AG09319 (cell line): ENCODE measurements around the gene SLC37A1.
A peak's percentile ranks its signal among the peaks of the same experiment; 100 is the strongest.

Experiments used
- DNase-seq: peaks from one replicate; pipeline ENCODE4 v3.0.0-alpha.2; 2010; ENCODE audit warnings: low read depth; ENCODE audit errors: extremely low read depth
- CTCF ChIP-seq: IDR thresholded peaks from 2 replicates; pipeline ENCODE4 v1.5.1; 2011; ENCODE audit warnings: low read depth, mild to moderate bottlenecking, inconsistent platforms, low read length, moderate library complexity

SLC37A1 gene

GRCh38 chr21:42571391-42572150 is 57.9 kb downstream of the SLC37A1 start:
- TF ChIP-seq CTCF = no peak
- DNase-seq = no peak

GRCh38 chr21:42572906-42573495 is 59.3 kb downstream of the SLC37A1 start:
- no peak for DNase-seq
- no peak for TF ChIP-seq CTCF

- DNase-seq = no peak
- peak; percentile 50 for TF ChIP-seq CTCF
These were observed 60.8 kb downstream of the SLC37A1 start for GRCh38 chr21:42574234-42575027.

- TF ChIP-seq CTCF = no peak
- DNase-seq = no peak
These were observed 61.5 kb downstream of the SLC37A1 start for GRCh38 chr21:42575111-42575510.

- no peak for DNase-seq
- TF ChIP-seq CTCF = no peak
These were observed 63.0 kb downstream of the SLC37A1 start for GRCh38 chr21:42576639-42577038.

GRCh38 chr21:42578034-42578433 is 64.4 kb downstream of the SLC37A1 start:
- no peak for TF ChIP-seq CTCF
- DNase-seq = no peak

- no peak for DNase-seq
- no peak for TF ChIP-seq CTCF
These were observed 65.2 kb downstream of the SLC37A1 start for GRCh38 chr21:42578761-42579415.
